ENCODE measurements around the gene RPL31.

DNA sequence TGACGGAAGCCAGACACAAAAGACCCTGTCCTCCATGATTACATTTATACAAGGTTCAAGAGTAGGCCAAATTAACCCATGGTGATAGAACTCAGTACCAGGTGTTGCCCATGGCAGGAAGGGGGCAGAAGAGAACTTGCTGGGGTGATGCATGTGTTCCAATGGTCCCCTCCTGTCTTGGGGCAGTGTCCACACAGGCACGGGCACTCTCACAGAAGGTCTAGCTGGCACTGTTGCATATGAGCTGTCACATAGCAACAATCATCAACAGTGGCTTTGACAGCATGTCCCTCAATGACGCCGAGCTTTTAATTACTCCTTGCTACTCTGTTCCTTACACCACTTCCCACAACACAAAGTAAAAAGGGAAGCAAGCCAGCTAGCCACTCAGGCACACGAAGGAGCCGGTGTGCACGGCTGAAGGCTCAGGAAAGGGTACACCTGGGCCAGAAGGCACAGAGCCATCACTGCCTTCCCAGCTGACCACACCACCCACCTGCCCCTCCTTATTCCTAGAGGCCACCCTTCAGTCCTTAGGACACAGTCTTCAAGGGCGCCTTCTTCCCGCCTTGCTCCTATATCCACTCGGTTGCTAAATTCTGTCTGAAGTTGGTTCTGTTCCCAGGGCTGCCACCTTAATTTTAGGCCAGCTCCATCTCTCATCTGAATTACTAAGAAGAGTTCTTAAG is 28.9 kb downstream of the RPL31 start:
- TF ChIP-seq, protein P1, sequence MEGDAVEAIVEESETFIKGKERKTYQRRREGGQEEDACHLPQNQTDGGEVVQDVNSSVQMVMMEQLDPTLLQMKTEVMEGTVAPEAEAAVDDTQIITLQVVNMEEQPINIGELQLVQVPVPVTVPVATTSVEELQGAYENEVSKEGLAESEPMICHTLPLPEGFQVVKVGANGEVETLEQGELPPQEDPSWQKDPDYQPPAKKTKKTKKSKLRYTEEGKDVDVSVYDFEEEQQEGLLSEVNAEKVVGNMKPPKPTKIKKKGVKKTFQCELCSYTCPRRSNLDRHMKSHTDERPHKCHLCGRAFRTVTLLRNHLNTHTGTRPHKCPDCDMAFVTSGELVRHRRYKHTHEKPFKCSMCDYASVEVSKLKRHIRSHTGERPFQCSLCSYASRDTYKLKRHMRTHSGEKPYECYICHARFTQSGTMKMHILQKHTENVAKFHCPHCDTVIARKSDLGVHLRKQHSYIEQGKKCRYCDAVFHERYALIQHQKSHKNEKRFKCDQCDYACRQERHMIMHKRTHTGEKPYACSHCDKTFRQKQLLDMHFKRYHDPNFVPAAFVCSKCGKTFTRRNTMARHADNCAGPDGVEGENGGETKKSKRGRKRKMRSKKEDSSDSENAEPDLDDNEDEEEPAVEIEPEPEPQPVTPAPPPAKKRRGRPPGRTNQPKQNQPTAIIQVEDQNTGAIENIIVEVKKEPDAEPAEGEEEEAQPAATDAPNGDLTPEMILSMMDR (IDR thresholded peaks at IDR 0.05; ENCODE audit: poor library complexity), result no peak
- no peak for TF ChIP-seq EZH2phosphoT487 (IDR thresholded peaks at IDR 0.05; ENCODE audit: low read depth, severe bottlenecking, unreplicated experiment)
- TF ChIP-seq EZH2 (IDR thresholded peaks at IDR 0.05; ENCODE audit: borderline replicate concordance), result no peak

Data from hepatocyte (in vitro differentiated cells).